K562 (cell line): ENCODE data around the gene HIVEP3. TPM values are rescaled to one million over a fixed set of nuclear protein-coding genes. Genes with fewer than 3 reads are reported as not detected.

Experiments used
- ATAC-seq: fragments of 200-7000 bp; cut with Tn5 transposase; 3 replicates; pipeline ENCODE4 v1.9.1; 2020; ENCODE audit warnings: moderate library complexity
- BruUV-seq: library from RNA; stranded (reverse); fragments of 400-500 nt; replicated peaks from 2 replicates; lab custom pipeline; 2021; lab: Mats Ljungman, UMichigan
- CTCF ChIA-PET: fragments of 300-600 bp; formaldehyde crosslinking; extraction: SDS; loops from one replicate; lab custom pipeline; 2021; ENCODE audit warnings: low intra/inter-chr PET ratio; lab: Yijun Ruan, JAX
- POLR2A ChIA-PET: fragments of 300-600, 350-650 bp; sonication (Branson Sonifier 250); formaldehyde crosslinking; extraction: SDS; loops from one replicate; lab custom pipeline; 2021; ENCODE audit warnings: antibody characterized with exemption, inconsistent platforms; lab: Yijun Ruan, JAX
- DNase-seq, 4 experiments: peaks; one replicate each; pipeline versions ENCODE4 v3.0.0 to v3.0.0-alpha.2; 2011 to 2018; ENCODE audit warnings: low spot score in 3 of 4, mixed read lengths in 3 of 4; ENCODE audit errors: extremely low read depth in 1 of 4
- FAIRE-seq: peaks from 2 replicates; lab custom pipeline; 2011; peaks lifted over from hg19 to GRCh38; lab: Jason Lieb, UNC
- H2AFZ ChIP-seq: 2 replicates; pipeline ENCODE4 v1.6.0; 2011; ENCODE audit warnings: low read depth, low read length, control low read depth, inconsistent platforms
- H3K27ac ChIP-seq: fragments of 200-600 bp; 3 replicates; pipeline ENCODE4 v1.8.0; 2011; ENCODE audit warnings: low read depth, mild to moderate bottlenecking, control low read depth, inconsistent platforms, low read length, moderate library complexity, mixed read lengths; ENCODE audit errors: extremely low read depth
- H3K27me3 ChIP-seq, 2 experiments: fragments of 300-600 bp in 1 of 2; 2 replicates in 1 of 2; 3 replicates in 1 of 2; pipeline versions ENCODE4 v1.6.0 to v1.8.0; 2011; ENCODE audit warnings: inconsistent platforms in 2 of 2, low read length in 2 of 2, mild to moderate bottlenecking in 1 of 2, mixed read lengths in 1 of 2, moderate library complexity in 1 of 2; ENCODE audit not compliant: control insufficient read depth in 2 of 2, insufficient read depth in 2 of 2
- H3K36me3 ChIP-seq: fragments of 300-600 bp; 3 replicates; pipeline ENCODE4 v1.8.0; 2011; ENCODE audit warnings: mild to moderate bottlenecking, low read length, inconsistent platforms; ENCODE audit not compliant: control insufficient read depth, insufficient read depth
- H3K4me1 ChIP-seq, 2 experiments: fragments of 200-600 bp in 1 of 2; replicated peaks in 1 of 2; 2 replicates in 1 of 2; 3 replicates in 1 of 2; pipeline versions ENCODE4 v1.5.1 to v1.8.0; 2011; ENCODE audit warnings: inconsistent platforms in 2 of 2, low read length in 2 of 2, mild to moderate bottlenecking in 1 of 2, mixed read lengths in 1 of 2, moderate library complexity in 1 of 2; ENCODE audit not compliant: control insufficient read depth in 2 of 2, insufficient read depth in 2 of 2
- H3K4me2 ChIP-seq: 2 replicates; pipeline ENCODE4 v1.6.1; 2011; ENCODE audit warnings: low read length, control low read depth, inconsistent platforms, mixed read lengths; ENCODE audit not compliant: insufficient read depth
- H3K4me3 ChIP-seq: fragments of 200-600 bp; sonication (generic), shearing (Covaris generic); 2 replicates; pipeline ENCODE4 v1.5.1; 2016; ENCODE audit warnings: control low read depth, inconsistent platforms
- H3K79me2 ChIP-seq: fragments of 200-600 bp; 3 replicates; pipeline ENCODE4 v1.8.0; 2011; ENCODE audit warnings: low read length, inconsistent platforms; ENCODE audit not compliant: control insufficient read depth, insufficient read depth
- H3K9ac ChIP-seq, 2 experiments: 2 replicates each; pipeline versions ENCODE4 v1.6.0 to v1.6.1; 2011; ENCODE audit warnings: low read depth in 2 of 2, low read length in 2 of 2, control low read depth in 1 of 2, inconsistent platforms in 1 of 2, mild to moderate bottlenecking in 1 of 2, mixed read lengths in 1 of 2; ENCODE audit not compliant: insufficient read depth in 1 of 2
- H3K9me1 ChIP-seq: one replicate; pipeline ENCODE4 v1.6.0; 2011; ENCODE audit warnings: inconsistent platforms, mild to moderate bottlenecking, low read length, moderate library complexity; ENCODE audit not compliant: control insufficient read depth, insufficient read depth
- H3K9me3 ChIP-seq: replicated peaks from 2 replicates; pipeline ENCODE4 v1.5.1; 2011; ENCODE audit warnings: low read depth, low read length, inconsistent platforms; ENCODE audit not compliant: control insufficient read depth, insufficient read depth
- H4K20me1 ChIP-seq: replicated peaks from 2 replicates; pipeline ENCODE4 v1.6.1; 2011; ENCODE audit warnings: low read length, inconsistent platforms, mixed read lengths; ENCODE audit not compliant: control insufficient read depth, insufficient read depth
- ETV5 ChIP-seq: sonication (generic); formaldehyde crosslinking; IDR thresholded peaks from 2 replicates; pipeline ENCODE4 v1.4.0; 2020; ENCODE audit warnings: low read depth, mild to moderate bottlenecking, missing genetic modification reagents
- PKNOX1 ChIP-seq: fragments of 450-650 bp; IDR thresholded peaks from 2 replicates; pipeline ENCODE4 v1.6.1; 2016
- RUNX1 ChIP-seq: sonication (generic); IDR thresholded peaks from 2 replicates; pipeline ENCODE4 v1.6.1; 2016; ENCODE audit warnings: antibody characterized with exemption, low read depth
- SMAD3 ChIP-seq: fragments of 450-650 bp; formaldehyde crosslinking; conservative IDR thresholded peaks from 2 replicates; pipeline ENCODE4 v1.4.0; 2020; ENCODE audit warnings: mild to moderate bottlenecking
- STAT5A ChIP-seq: IDR thresholded peaks from 2 replicates; pipeline ENCODE4 v1.6.1; 2012; ENCODE audit warnings: low read length, inconsistent platforms, borderline replicate concordance
- TFAM ChIP-seq: fragments of 250-450 bp; sonication (Bioruptor Pico); conservative IDR thresholded peaks from 2 replicates; pipeline ENCODE4 v1.5.0; 2021; ENCODE audit warnings: mild to moderate bottlenecking, moderate library complexity
- ZNF140 ChIP-seq: fragments of 250-450 bp; sonication (Bioruptor Pico); IDR thresholded peaks from 2 replicates; pipeline ENCODE4 v1.8.0; 2021; ENCODE audit warnings: moderate library complexity, mild to moderate bottlenecking, inconsistent platforms
- ZNF561 ChIP-seq: fragments of 450-650 bp; formaldehyde crosslinking; conservative IDR thresholded peaks from 2 replicates; pipeline ENCODE4 v1.4.0; 2020; ENCODE audit warnings: mild to moderate bottlenecking, moderate library complexity
- ZNF830 ChIP-seq: fragments of 250-450 bp; sonication (Bioruptor Pico); IDR thresholded peaks from 2 replicates; pipeline ENCODE4 v1.5.0; 2021; ENCODE audit warnings: mild to moderate bottlenecking
- WGBS: fragments of 100-300 bp; shearing (Covaris generic); methylation state at CpG from one replicate; pipeline ENCODE4 v1.1.6; 2016; ENCODE audit warnings: low coverage, mixed read lengths; ENCODE audit not compliant: insufficient coverage; ENCODE audit errors: missing lambda C conversion rate; 5-methylcytosine and 5-hydroxymethylcytosine counted together
- in situ Hi-C: fragments of 300-500 bp; cut with MboI; formaldehyde crosslinking; loops from 4 replicates; pipeline ENCODE4 v1.15.0; 2018; ENCODE audit warnings: inconsistent platforms, mixed read lengths
- intact Hi-C: fragments of 100-400 bp; cut with micrococcal nuclease; formaldehyde crosslinking; loops from 2 replicates; pipeline ENCODE4 v1.14.2; 2022
- polyA plus RNA-seq, 8 experiments: library from polyadenylated mRNA; depleted of rRNA in 4 of 8; stranded (reverse) in 5 of 8; unstranded in 3 of 8; fragments of >200 nt; fragmentation: Nextera tagmentation in 2 of 8; fragmentation: Illumina TruSeq in 1 of 8; extraction: Ambion mirVana in 2 of 8; extraction: Trizol in 1 of 8; gene quantifications; 2 replicates each; pipeline versions ENCODE4 v1.2.1 to v1.2.3, GENCODE V29; 2011 to 2014; ENCODE audit warnings: inconsistent platforms in 1 of 8, missing spikeins in 1 of 8
- total RNA-seq, 7 experiments: library from RNA; depleted of rRNA in 6 of 7; stranded (reverse); fragments of >200 nt in 6 of 7; fragmentation: Illumina TruSeq in 2 of 7; extraction: Trizol in 2 of 7; gene quantifications; 2 replicates each; pipeline versions ENCODE4 v1.2.1 to v1.2.3, GENCODE V29; 2011 to 2021; ENCODE audit warnings: low replicate concordance in 1 of 7

Gene HIVEP3
- total and polyA plus RNA-seq, 9 of the 15 experiments (the other 6 are each of a cell fraction or from before 2014, with no cell fraction given), result 0.09 to 0.58 (median 0.34) TPM; not detected in 1

GRCh38 chr1:41614818-41615217 lies 303.9 kb downstream of the HIVEP3 start:
- ChIA-PET CTCF (no interaction called here), POLR2A (no interaction called here)
- WGBS, result 0% methylated on average over 6 of the region's 6 CpGs
- Histone ChIP-seq H3K9ac (no peak overlapping the region), H3K4me1 (no peaks in the 10 kb centered on the region), H3K27me3 (peaks cover 21 to 53% of the 10 kb centered on the region in 2 experiments), H3K4me3 (no peak overlapping the region), H3K27ac (no peak overlapping the region), H3K36me3 (no peaks in the 10 kb centered on the region), H3K9me1 (no peaks in the 10 kb centered on the region), H4K20me1 (peaks cover 9% of the 10 kb centered on the region), H3K9me3 (no peaks in the 10 kb centered on the region), H2AFZ (no peak overlapping the region), H3K79me2 (no peaks in the 10 kb centered on the region), H3K4me2 (no peak overlapping the region)
- intact Hi-C loops (no loop called here), in situ Hi-C loops (no loop called here)
- BruUV-seq, result no TSS peak
- TF ChIP-seq TFAM (CRISPR knock-in tag), result no peak
- FAIRE-seq (no peak), ATAC-seq (no peak), DNase-seq (no peak)

GRCh38 chr1:41613689-41614574 lies 304.8 kb downstream of the HIVEP3 start:
- H3K4me2 ChIP-seq, result no peak overlapping the region
- in situ Hi-C loops (no loop called here), intact Hi-C loops (no loop called here)
- no peak for FAIRE-seq
- peaks cover 8% of the 10 kb centered on the region for H4K20me1 ChIP-seq
- no peak overlapping the region for H3K4me3 ChIP-seq
- no peaks in the 10 kb centered on the region for H3K4me1 ChIP-seq
- DNase-seq, result no peak
- BruUV-seq, result no TSS peak
- CTCF ChIA-PET, result no interaction called here
- under 1% methylated on average over 10 of the region's 10 CpGs for WGBS
- H3K9ac ChIP-seq, result no peak overlapping the region
- TF ChIP-seq RUNX1 (no peak), ETV5 (CRISPR knock-in tag) (no peak), ZNF830 (CRISPR knock-in tag) (no peak), ZNF561 (CRISPR knock-in tag) (no peak), ZNF140 (no peak), SMAD3 (CRISPR knock-in tag) (no peak), PKNOX1 (no peak), STAT5A (no peak)
- H3K27ac ChIP-seq, result no peak overlapping the region
- H3K79me2 ChIP-seq, result no peaks in the 10 kb centered on the region
- H2AFZ ChIP-seq, result no peak overlapping the region
- no peaks in the 10 kb centered on the region for H3K9me1 ChIP-seq
- POLR2A ChIA-PET, result no interaction called here
- no peaks in the 10 kb centered on the region for H3K9me3 ChIP-seq
- peaks cover 22 to 55% of the 10 kb centered on the region in 2 experiments for H3K27me3 ChIP-seq
- H3K36me3 ChIP-seq, result no peaks in the 10 kb centered on the region
- ATAC-seq, result no peak
